Endodermal cell (in vitro differentiated cells): ENCODE measurements around the gene EGLN3. TPM values are rescaled to one million over a fixed set of nuclear protein-coding genes. Genes with fewer than 3 reads are reported as not detected.

Experiments used
- DNase-seq: peaks from one replicate; pipeline ENCODE4 v3.0.0-alpha.2; 2017
- H3K27ac ChIP-seq: 2 replicates; pipeline ENCODE4 v1.5.1; 2013; ENCODE audit warnings: mild to moderate bottlenecking, low read depth, low read length, moderate library complexity
- H3K27me3 ChIP-seq: 2 replicates; pipeline ENCODE4 v1.6.1; 2013; ENCODE audit warnings: mild to moderate bottlenecking, low read length, moderate library complexity; ENCODE audit not compliant: insufficient read depth, control insufficient read depth, poor library complexity, severe bottlenecking
- H3K36me3 ChIP-seq: 2 replicates; pipeline ENCODE4 v1.7.0; 2013; ENCODE audit warnings: mild to moderate bottlenecking, low read length, moderate library complexity; ENCODE audit not compliant: control insufficient read depth, insufficient read depth
- H3K4me1 ChIP-seq: one replicate; pipeline ENCODE4 v1.7.0; 2013; ENCODE audit warnings: low read length; ENCODE audit not compliant: control insufficient read depth, insufficient read depth
- H3K4me3 ChIP-seq: 2 replicates; pipeline ENCODE4 v1.5.1; 2013; ENCODE audit warnings: mild to moderate bottlenecking, low read length, moderate library complexity
- H3K9ac ChIP-seq: 2 replicates; pipeline ENCODE4 v1.6.1; 2013; ENCODE audit warnings: mild to moderate bottlenecking, low read length, moderate library complexity; ENCODE audit not compliant: poor library complexity, severe bottlenecking; ENCODE audit errors: extremely low read depth
- H3K9me3 ChIP-seq: 2 replicates; pipeline ENCODE4 v1.6.1; 2013; ENCODE audit warnings: mild to moderate bottlenecking, low read length, moderate library complexity; ENCODE audit not compliant: control insufficient read depth
- H3K27ac Mint-ChIP-seq: 2 replicates; pipeline ENCODE4 v1.8.0; 2020; ENCODE audit warnings: mixed read lengths
- H3K27me3 Mint-ChIP-seq: 2 replicates; pipeline ENCODE4 v1.8.0; 2021; ENCODE audit warnings: mild to moderate bottlenecking, mixed read lengths; ENCODE audit not compliant: insufficient read depth
- H3K36me3 Mint-ChIP-seq: 2 replicates; pipeline ENCODE4 v1.8.0; 2020; ENCODE audit warnings: low read depth, mixed read lengths
- H3K4me1 Mint-ChIP-seq: 2 replicates; pipeline ENCODE4 v1.8.0; 2020; ENCODE audit warnings: mixed read lengths
- H3K4me3 Mint-ChIP-seq: 2 replicates; pipeline ENCODE4 v1.8.0; 2020; ENCODE audit warnings: mild to moderate bottlenecking, moderate library complexity, mixed read lengths
- H3K9me3 Mint-ChIP-seq: 2 replicates; pipeline ENCODE4 v1.8.0; 2020; ENCODE audit warnings: mild to moderate bottlenecking, mixed read lengths
- CTCF ChIP-seq: fragments of 200-600 bp; sonication (generic); conservative IDR thresholded peaks from 2 replicates; pipeline ENCODE4 v1.5.0; 2021; ENCODE audit warnings: antibody characterized with exemption, mild to moderate bottlenecking
- WGBS, 2 experiments: methylation state at CpG; one replicate each; pipeline versions ENCODE4 v1.1.5 to v1.1.7; 2013; ENCODE audit warnings: missing lambda C conversion rate in 2 of 2, mixed read lengths in 1 of 2; ENCODE audit not compliant: insufficient coverage in 1 of 2, insufficient read length in 1 of 2; 5-methylcytosine and 5-hydroxymethylcytosine counted together
- total RNA-seq, 2 donors: library from RNA; stranded (reverse); fragmentation: NEBNext Ultra II Directional in 1 of 2; extraction: Animal tissue kit (Norgen Biotek cat#: 25700) in 1 of 2; gene quantifications; 2 replicates in 1 of 2; 3 replicates in 1 of 2; pipeline ENCODE4 v1.2.1, GENCODE V29; 2021

The EGLN3 gene
- total RNA-seq, 2 donors from 2014 or later, result 13.4 to 18.1 TPM

- DNase-seq, result peak; percentile 54
- peaks cover 76% of the 10 kb centered on the region for H3K4me1 Mint-ChIP-seq
Observed at GRCh38 chr14:33936391-33936790, 14.5 kb downstream of the EGLN3 start.

GRCh38 chr14:33934938-33935337 is 15.9 kb downstream of the EGLN3 start:
- H3K27ac ChIP-seq, result no peak overlapping the region
- Mint-ChIP-seq H3K36me3 (peaks cover 2% of the 10 kb centered on the region), H3K4me3 (no peak overlapping the region), H3K27ac (no peak overlapping the region), H3K27me3 (peaks cover 12% of the 10 kb centered on the region), H3K4me1 (peaks cover 76% of the 10 kb centered on the region), H3K9me3 (no peaks in the 10 kb centered on the region)
- H3K4me1 ChIP-seq, result peaks cover 27% of the 10 kb centered on the region
- no peak for DNase-seq
- no peak overlapping the region for H3K9ac ChIP-seq
- peaks cover 10% of the 10 kb centered on the region for H3K27me3 ChIP-seq
- no peaks in the 10 kb centered on the region for H3K9me3 ChIP-seq
- WGBS, 2 experiments, result 92 to 94% methylated on average over 4 to 5 of the region's 5 CpGs
- no peak overlapping the region for H3K4me3 ChIP-seq
- no peak for TF ChIP-seq CTCF
- H3K36me3 ChIP-seq, result peaks cover 8% of the 10 kb centered on the region

More at GRCh38 chr14:33936391-33936790, 14.5 kb downstream of the EGLN3 start:
- Histone ChIP-seq H3K4me3 (no peak overlapping the region), H3K27ac (no peak overlapping the region), H3K27me3 (no peaks in the 10 kb centered on the region), H3K9ac (no peak overlapping the region), H3K9me3 (no peaks in the 10 kb centered on the region), H3K36me3 (peaks cover 5% of the 10 kb centered on the region), H3K4me1 (peaks cover 27% of the 10 kb centered on the region)
- TF ChIP-seq CTCF, result no peak
- Mint-ChIP-seq H3K27ac (no peak overlapping the region), H3K36me3 (no peaks in the 10 kb centered on the region), H3K4me3 (no peak overlapping the region), H3K9me3 (no peaks in the 10 kb centered on the region), H3K27me3 (peaks cover 4% of the 10 kb centered on the region)
- 61% methylated on average over 2 of the region's 2 CpGs; no CpG with 5 or more reads in 1 of the 2 experiments for WGBS, 2 experiments

GRCh38 chr14:33934043-33934750 is 16.7 kb downstream of the EGLN3 start:
- Mint-ChIP-seq H3K27me3 (peaks cover 16% of the 10 kb centered on the region), H3K36me3 (peaks cover 7% of the 10 kb centered on the region), H3K27ac (no peak overlapping the region), H3K4me1 (peaks cover 69% of the 10 kb centered on the region), H3K9me3 (no peaks in the 10 kb centered on the region), H3K4me3 (no peak overlapping the region)
- peaks cover 9% of the 10 kb centered on the region for H3K36me3 ChIP-seq
- no peak overlapping the region for H3K9ac ChIP-seq
- DNase-seq, result no peak
- H3K27ac ChIP-seq, result no peak overlapping the region
- H3K4me1 ChIP-seq, result peaks cover 27% of the 10 kb centered on the region
- 92 to 100% methylated on average over 2 to 7 of the region's 7 CpGs for WGBS, 2 experiments
- TF ChIP-seq CTCF, result no peak
- H3K9me3 ChIP-seq, result no peaks in the 10 kb centered on the region
- peaks cover 15% of the 10 kb centered on the region for H3K27me3 ChIP-seq
- H3K4me3 ChIP-seq, result no peak overlapping the region
